Progenitor cell of endocrine pancreas (in vitro differentiated cells): Measurements from ENCODE around the gene MTHFD1L. TPM values are rescaled to one million over a fixed set of nuclear protein-coding genes. Genes with fewer than 3 reads are reported as not detected.

Experiments
- DNase-seq: peaks from one replicate; pipeline ENCODE4 v3.0.0; 2021; ENCODE audit warnings: low spot score; ENCODE audit not compliant: unreplicated experiment
- H3K27ac Mint-ChIP-seq: 2 replicates; pipeline ENCODE4 v1.8.0; 2021; ENCODE audit warnings: mild to moderate bottlenecking, moderate library complexity, mixed read lengths
- H3K27me3 Mint-ChIP-seq: 2 replicates; pipeline ENCODE4 v1.8.0; 2021; ENCODE audit warnings: mixed read lengths
- H3K36me3 Mint-ChIP-seq: 2 replicates; pipeline ENCODE4 v1.8.0; 2022; ENCODE audit warnings: mixed read lengths; ENCODE audit not compliant: insufficient read depth
- H3K4me1 Mint-ChIP-seq: 2 replicates; pipeline ENCODE4 v1.8.0; 2021; ENCODE audit warnings: low read depth, mixed read lengths
- H3K4me3 Mint-ChIP-seq: 2 replicates; pipeline ENCODE4 v1.8.0; 2021; ENCODE audit warnings: low read depth, mild to moderate bottlenecking, moderate library complexity, mixed read lengths
- H3K9me3 Mint-ChIP-seq: 2 replicates; pipeline ENCODE4 v1.8.0; 2021; ENCODE audit warnings: low read depth, mixed read lengths
- total RNA-seq: library from RNA; stranded (reverse); gene quantifications from 2 replicates; pipeline ENCODE4 v1.2.1, GENCODE V29; 2021
- TF ChIP-seq, protein P1 (sequence below): fragments of 200-600 bp; sonication (generic); IDR thresholded peaks from one replicate; pipeline ENCODE4 v1.5.0; 2021; ENCODE audit warnings: antibody characterized with exemption, mild to moderate bottlenecking; ENCODE audit not compliant: unreplicated experiment

Gene MTHFD1L
- total RNA-seq, 1 donor from 2014 or later, result 37.4 TPM

- DNase-seq, result no peak
- Mint-ChIP-seq H3K36me3 (peaks cover 23% of the 10 kb centered on the region), H3K9me3 (peaks cover 4% of the 10 kb centered on the region), H3K4me1 (no peaks in the 10 kb centered on the region), H3K27me3 (no peaks in the 10 kb centered on the region), H3K4me3 (no peak overlapping the region), H3K27ac (no peak overlapping the region)
- TF ChIP-seq, protein P1, sequence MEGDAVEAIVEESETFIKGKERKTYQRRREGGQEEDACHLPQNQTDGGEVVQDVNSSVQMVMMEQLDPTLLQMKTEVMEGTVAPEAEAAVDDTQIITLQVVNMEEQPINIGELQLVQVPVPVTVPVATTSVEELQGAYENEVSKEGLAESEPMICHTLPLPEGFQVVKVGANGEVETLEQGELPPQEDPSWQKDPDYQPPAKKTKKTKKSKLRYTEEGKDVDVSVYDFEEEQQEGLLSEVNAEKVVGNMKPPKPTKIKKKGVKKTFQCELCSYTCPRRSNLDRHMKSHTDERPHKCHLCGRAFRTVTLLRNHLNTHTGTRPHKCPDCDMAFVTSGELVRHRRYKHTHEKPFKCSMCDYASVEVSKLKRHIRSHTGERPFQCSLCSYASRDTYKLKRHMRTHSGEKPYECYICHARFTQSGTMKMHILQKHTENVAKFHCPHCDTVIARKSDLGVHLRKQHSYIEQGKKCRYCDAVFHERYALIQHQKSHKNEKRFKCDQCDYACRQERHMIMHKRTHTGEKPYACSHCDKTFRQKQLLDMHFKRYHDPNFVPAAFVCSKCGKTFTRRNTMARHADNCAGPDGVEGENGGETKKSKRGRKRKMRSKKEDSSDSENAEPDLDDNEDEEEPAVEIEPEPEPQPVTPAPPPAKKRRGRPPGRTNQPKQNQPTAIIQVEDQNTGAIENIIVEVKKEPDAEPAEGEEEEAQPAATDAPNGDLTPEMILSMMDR, result no peak
Observed at GRCh38 chr6:150994026-150994425, 128.5 kb downstream of the MTHFD1L start.

DNA sequence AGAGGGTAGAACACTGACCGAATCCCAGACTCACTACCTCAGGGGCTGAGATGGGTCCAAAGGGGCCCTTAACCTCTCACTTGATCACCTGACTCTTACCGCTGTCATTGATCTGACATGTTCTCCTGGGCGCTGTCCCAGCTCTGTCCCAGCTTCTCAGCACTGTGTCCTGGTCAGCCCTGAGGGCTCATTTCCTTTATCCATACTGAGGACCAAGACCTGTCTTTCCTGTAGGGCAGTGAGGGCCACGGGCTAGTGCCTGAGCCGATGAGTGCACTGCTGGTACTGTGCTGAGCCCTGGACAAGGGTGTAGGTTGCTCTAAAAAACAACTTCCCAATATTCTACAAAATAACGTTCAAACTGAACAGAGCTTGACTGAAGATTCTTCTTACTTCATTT is 131.5 kb downstream of the MTHFD1L start:
- Mint-ChIP-seq H3K36me3 (peaks cover 24% of the 10 kb centered on the region), H3K27me3 (no peaks in the 10 kb centered on the region), H3K9me3 (peaks cover 4% of the 10 kb centered on the region), H3K27ac (no peak overlapping the region), H3K4me1 (no peaks in the 10 kb centered on the region), H3K4me3 (no peak overlapping the region)
- TF ChIP-seq, protein P1, result no peak
- no peak for DNase-seq

DNA sequence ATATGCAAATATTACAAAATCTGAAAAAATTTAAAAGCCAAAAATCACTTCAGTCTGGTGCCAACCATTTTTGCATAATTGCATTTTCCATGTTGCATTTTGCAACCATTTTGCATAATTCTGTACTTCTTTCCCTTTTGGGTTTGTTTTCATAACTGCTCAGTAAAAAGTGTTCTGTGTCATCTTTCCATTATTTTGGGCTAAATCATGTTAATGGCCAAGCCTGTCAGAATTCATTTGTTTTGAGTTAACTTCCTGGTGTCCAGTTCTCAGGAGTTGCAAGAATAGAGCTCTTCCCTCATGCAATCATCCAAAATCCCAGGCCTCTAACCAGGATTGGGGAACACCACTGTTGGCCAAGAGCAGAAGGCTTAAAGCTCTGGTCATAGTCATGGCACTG is 133.6 kb downstream of the MTHFD1L start:
- Mint-ChIP-seq H3K4me1 (no peaks in the 10 kb centered on the region), H3K27ac (no peak overlapping the region), H3K4me3 (no peak overlapping the region), H3K27me3 (no peaks in the 10 kb centered on the region), H3K9me3 (peaks cover 2% of the 10 kb centered on the region), H3K36me3 (peaks cover 15% of the 10 kb centered on the region)
- DNase-seq, result no peak
- TF ChIP-seq, protein P1, result no peak

GRCh38 chr6:150999576-150999975 is 134.1 kb downstream of the MTHFD1L start:
- H3K9me3 Mint-ChIP-seq, result no peaks in the 10 kb centered on the region
- no peak for DNase-seq
- no peak overlapping the region for H3K4me3 Mint-ChIP-seq
- TF ChIP-seq, protein P1, result no peak
- H3K36me3 Mint-ChIP-seq, result peaks cover 11% of the 10 kb centered on the region
- H3K27me3 Mint-ChIP-seq, result no peaks in the 10 kb centered on the region
- H3K27ac Mint-ChIP-seq, result no peak overlapping the region
- H3K4me1 Mint-ChIP-seq, result peaks cover 3% of the 10 kb centered on the region

- no peak for DNase-seq
- H3K36me3 Mint-ChIP-seq, result peaks cover 6% of the 10 kb centered on the region
- H3K9me3 Mint-ChIP-seq, result no peaks in the 10 kb centered on the region
- TF ChIP-seq, protein P1, result no peak
- H3K4me1 Mint-ChIP-seq, result peaks cover 3% of the 10 kb centered on the region
- no peak overlapping the region for H3K4me3 Mint-ChIP-seq
- H3K27me3 Mint-ChIP-seq, result no peaks in the 10 kb centered on the region
- no peak overlapping the region for H3K27ac Mint-ChIP-seq
Observed at GRCh38 chr6:151001387-151002056, 136.0 kb downstream of the MTHFD1L start.
